GM21737 (cell line): ENCODE measurements around the gene SNX32.

Experiments
- ATAC-seq: cut with Tn5 transposase; IDR thresholded peaks from one replicate; pipeline ENCODE4 v1.9.1; 2021; ENCODE audit warnings: mild to moderate bottlenecking, moderate library complexity; ENCODE audit not compliant: unreplicated experiment

Gene SNX32

DNA sequence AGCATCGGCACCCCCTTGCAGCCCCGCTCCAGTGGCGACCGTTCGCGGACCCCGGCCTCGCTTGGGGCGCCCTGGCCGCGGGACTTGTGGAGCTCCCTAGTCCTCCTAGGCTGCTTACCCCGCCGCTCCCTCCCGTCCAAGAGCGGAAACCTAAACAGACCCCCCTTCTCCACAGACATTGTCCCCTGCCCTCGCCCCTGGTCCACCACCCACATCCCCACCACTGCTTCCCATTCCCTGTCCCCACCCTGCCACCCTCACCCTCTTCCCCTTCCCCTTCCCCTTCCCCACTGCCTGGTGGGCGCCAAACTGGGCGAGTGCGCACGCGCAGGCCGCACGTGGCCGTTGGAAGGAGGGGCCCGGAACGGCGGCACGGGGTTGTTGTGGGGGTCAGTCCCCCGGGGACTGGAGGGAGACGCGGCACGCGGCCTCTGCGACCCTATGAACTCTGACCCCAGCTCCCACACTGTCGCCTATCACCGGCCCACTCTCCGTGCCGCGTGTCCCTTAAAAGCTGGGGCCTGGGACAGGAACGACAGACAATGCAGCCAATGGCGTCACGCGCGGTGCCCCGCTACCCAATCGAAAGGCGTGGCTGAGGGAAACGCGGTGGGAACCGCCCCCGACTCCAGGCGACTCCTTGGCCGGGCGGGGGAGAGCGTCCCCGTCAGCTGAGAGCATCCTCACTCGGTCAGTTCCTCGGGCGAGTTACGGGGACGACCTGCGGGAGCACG lies at the start of gene SNX32:
TSS of gene SNX32 (plus strand) at position 667 of the 734 bp plus-strand sequence. CDS start 103 bp downstream, outside the sequence.
- ATAC-seq: peak; percentile 87

DNA sequence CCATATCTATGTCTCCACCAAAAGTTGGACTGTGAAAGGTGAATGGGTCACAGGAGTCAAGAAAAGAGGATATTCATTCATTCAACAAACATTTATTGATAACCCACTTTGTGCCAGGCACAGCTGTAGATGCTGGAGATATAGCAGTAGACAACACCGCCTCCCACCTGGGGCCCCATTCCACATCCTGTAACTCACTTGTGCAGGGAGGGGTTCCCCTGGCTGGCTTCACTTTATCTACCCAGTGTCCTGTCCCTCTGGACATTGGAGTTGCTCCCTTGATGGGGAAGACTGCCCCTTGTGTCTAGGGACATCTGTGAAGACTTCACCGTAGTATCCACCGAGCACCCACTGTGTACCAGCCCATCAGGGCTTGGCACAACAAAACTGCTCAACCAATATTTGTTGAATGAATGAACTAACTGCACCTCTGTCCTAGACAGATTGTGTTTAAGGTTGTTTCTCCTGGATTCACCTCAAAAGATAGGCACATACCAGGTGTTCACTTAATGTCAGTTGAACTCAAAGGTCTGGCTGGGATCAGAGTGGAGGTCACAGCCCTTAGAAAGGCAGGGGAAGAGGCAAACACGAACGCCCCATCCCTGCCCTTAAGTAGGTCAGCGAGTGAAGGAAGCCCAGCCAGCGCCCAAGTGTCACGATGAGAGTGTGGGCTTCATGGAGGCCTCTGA lies 48.3 kb upstream of the SNX32 start:
- no peak for ATAC-seq

DNA sequence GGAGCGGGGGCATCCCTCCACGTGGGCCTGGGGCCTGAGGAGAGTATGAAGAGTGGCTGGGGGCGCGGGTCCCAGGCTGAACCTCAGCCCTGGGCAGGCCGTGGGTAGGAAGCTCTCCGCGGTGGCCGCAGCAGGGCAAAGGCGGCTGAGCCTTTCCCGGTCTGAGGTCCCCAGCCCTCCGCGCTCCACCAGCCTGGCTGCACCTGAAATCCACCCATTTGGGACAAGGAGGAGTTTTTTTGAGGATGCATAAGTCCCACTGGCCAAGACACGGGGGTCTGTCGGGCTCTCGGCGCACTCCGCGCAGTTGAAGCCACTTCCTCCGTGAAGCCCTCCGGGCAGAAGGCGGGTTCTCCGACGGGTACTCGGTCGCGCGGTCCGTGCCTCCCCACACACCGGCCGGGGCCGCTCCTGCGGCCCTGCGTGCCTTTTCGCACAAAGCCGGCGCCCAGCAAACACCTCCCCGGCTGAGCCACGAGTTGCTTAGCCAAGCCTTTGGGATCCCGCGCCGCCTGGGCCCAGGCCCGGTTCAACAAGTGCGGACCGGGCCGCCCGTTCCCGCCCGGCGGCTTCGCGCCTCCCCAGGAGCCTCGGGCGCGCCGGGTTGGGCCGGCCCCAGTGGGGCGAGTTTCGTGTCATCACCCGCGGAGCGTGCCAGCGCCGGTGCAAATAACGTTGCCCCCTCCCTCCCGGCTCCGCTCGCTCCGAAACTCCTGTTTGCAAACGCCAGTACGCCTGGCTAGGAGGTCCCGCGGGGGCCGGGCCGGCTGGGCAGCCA lies 47.6 kb upstream of the SNX32 start:
- ATAC-seq: no peak

DNA sequence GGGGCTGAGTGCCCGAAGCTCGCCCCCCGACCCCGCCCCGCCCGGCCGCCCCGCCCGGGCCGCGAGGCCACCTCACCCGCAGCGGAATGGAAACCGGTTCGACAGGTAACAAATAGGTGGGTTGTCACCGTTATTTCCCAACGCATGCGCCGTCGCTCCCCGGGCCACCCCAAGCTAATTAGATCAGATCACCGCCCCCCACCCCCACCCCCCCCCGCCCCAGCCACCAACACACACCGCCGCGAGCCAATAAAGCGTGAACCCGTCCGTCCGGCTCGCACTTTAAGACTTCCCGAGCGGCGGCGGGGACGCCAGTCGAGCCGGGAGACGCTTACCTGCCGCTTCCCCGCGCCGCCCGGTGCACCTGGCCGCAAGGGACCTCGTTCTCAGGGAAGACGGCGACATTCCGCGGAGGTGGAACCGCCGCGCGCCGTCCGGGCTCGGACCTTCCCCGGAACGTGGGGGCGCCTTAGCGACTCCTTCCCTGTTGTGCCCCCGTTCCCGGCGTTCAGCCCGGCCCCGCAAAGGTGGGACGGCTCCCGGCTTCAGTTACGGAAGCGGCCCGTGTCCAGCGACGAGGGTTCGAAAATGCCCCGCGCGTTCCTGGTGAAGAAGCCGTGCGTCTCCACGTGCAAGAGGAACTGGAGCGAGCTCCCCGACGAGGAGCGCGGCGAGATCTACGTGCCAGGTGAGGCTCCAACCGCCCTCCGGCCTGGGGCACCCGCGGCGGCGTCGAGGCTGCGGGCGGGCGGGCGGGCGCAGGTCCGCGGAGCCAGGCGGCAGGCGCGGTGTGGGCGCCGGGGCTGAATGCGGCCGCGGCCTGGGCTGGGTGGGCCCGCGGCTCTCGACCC lies 46.8 kb upstream of the SNX32 start, which contains the start of gene OVOL1:
TSS of gene OVOL1 (plus strand) at position 278 of the 851 bp plus-strand sequence. CDS start at position 589, 311 bp downstream.
- no peak for ATAC-seq

DNA sequence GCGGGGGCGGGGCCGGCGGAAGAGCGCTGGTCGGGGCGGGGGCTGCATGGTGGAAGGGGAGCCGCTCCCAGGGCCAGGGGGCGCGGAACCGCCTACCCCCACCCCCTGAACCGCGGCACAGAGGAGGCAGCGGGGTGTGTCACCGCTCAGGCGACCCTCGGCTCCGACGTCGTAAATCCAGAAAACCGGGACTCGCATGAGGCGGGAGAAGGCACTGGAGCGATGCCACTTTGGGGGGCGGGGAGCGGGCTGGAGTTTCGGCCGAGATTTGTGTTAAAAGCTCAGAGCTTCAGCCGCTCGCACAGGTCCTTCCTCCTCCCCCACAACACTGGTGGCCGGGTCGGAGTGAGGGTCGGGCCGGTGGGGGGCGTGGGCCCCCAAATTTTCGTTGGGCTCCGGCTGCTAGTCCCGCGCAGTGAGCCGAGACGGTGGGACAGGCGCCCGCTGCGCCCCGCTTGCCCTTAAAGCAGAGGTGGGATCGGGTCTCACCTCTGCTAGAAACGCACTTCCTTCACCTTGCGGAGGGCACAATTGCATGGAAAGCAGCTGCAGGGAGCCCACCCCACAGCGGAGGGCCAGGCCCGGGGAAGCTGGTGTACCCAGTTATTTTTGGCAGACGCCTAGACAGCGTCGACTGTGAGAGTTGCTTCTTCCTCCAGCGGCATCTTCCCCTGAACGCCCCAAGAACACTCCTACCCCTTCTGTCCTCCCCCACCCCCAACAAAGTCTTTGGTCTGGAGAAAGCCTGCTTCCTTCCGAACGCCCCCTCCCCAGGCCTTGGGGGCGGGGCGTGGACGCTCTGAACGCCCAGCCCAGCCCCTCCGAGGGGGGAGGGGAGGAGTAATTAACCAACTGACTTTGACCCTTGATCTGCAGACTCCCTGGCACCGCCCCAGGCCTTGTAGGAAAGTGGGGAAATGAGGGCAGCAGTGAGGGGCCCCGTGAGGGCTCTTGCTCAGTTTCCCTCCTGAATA lies 45.8 kb upstream of the SNX32 start:
- no peak for ATAC-seq

DNA sequence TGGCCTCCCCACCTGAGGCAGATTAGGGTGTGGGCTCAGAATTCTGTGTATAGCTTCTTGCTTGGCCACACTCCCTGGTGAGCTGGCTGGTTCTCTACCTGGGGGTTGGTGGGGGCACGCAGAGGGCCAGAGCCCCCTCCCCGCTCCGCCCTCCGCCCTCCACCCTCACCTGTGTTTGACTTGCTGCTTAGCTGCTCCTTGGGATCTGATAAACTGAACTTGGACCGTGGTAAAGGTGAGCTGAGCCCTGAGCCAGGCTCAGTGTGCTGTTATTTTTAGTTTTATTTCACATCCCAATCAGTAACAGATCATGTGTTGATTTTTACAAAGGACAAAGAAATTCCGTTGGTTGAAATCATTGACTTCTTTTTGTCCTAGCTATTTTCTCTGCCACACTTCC lies 44.9 kb upstream of the SNX32 start:
- no peak for ATAC-seq

DNA sequence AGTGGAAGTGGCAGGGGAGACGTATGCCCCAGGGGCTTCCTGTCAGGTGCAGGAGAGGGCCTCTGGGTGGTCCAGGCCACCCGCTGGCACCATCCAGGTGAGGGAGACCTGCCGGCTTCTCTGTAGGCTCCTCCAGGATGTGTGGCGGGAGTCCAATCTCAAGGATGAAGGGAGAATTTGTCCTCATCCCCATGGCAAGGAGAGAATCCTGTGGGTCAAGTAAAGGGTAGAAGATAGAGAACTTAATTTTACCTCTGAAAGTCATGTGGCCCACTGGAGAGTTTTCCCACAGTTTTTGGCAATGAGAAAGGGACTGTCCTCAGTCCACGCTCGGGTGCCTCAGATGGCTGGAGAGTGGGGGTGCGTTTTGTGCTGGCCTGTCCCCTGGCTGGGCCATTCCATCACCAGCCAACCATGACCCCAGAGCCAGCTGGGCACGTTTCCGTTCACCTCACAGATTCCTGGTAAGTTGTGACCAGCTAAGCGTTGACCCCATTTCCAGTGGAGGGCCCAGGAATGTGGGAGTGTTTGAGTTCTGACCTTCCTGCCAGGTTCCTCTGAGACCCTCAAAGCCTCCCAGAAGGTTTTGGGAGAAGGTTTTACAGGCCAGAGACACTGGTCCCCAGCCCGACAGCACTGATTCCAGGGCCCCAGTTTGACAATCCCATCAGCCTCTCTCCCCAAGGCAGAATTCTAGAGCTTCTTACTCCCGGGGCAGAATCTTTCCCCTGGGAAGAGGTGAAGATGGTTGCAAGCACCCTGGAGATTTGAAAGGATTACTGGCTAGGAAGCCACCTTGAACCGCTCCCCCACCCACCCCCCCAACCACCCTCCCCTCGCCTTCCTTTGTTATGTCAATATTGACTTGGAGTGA lies 44.3 kb upstream of the SNX32 start:
- ATAC-seq: no peak

DNA sequence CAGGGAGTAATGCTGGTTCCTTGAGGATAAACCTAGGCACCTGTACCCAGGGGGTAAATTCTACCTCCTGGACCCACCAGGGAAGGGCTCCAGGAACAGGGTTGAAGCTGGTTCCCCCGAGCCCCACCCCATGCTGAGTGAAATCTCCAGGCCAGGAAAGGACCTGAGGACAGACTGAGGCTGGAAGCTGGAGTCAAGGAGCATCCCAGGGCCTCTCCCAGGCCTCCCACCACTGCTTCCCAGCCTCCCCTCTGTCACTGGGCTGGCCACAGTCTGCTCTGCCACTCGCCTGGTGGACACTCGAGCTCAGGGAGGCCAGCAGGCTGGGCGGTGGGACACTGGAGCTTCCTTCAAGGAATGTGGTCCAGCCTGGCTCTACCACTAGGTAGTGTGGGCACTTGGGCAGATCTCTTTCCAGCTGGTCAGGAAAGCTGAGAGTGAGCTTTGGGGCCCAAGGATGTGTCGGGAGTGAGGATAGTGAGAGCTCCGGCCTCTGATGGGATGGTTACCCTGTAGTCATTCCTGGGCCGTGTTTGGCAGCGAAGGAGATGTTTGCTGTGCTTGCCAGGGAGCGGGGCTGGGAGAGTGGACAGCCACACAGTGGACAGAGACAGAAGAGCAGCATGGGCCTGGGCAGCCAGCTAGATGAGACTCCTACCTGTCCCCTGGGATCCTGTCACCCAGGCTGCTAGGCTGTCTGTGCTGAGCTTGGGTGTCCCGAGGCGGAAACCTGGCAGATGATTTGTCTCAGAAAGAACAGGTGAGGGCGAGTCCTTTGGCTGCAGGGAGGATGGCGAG lies 43.5 kb upstream of the SNX32 start:
- no peak for ATAC-seq

DNA sequence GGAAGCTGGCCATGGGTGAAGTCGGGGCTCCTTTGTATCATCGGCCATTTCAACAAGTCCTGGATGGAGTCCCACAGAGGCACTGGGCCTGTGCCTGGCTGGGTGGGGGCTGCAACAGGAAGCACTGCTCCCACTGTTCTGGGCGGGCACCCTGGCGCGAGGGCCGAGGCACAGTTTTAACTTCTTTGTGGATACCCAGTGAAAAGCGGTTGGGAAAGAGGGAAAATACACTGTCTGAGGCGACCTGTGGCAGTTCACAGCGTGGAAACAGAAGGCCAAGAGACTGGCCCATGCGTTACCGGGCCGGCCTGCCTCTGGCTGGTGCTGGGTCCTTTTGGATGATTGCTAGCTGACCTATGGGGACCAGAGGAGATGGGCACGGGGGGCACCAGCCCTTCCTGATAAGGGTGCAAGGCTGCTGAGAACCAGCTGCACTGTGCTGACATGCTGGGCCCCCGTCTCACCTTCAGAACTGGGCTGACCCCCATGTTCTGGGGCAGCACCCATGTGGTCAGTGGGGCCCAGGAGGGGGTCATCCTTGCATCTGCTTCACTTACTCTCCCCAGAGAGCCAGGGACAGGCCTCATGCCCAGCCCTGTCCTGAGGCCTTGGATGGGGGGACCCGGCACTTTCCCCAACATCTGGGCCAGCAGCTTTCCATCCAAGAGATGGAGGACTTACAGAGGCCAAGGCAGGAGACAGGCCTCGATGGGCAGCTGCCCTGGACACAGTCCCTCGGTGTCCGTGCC lies 42.7 kb upstream of the SNX32 start:
- no peak for ATAC-seq

DNA sequence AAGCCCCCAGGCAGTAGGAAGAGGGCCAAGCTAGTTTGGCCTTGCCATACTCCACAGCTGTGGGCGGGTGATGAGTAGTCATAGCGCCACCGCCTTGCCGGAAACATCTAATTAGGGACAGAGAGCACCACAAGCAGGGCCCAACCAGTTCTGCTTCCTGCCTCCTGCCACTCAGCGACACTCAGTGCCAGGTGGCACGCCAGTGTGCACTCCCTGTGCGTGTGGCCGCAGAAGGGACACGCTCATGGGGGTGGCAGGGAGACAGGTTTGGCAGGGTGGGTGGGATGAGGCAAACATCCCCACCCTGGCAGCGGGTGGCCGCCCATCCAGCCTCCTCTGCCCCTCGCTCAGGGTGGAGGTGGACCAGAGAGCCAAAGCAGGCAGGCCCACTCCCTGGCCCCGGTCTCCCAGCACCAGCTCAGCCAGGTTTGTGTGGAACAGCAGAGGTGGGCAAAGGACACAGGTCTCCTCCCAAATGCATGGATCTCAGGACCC lies 42.0 kb upstream of the SNX32 start:
- no peak for ATAC-seq

DNA sequence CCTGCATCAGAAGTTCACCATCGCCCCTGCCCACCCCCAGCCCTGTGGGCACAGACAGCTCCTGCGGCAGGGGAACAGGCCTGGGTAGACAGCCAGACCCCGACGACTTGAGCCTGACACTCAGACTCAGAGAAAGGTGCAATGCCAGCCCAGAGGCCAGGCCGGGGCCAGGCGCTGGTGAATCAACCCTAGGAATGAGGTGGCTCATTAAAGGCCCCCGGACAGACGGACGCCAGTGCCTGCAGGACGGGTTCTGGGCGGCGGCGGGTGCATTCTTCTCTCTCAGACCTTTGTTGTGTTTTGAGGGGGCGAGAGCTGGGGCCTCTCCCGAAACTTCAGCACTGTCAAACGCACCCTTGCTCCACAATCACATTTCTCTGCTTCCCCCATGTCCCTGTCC lies 41.3 kb upstream of the SNX32 start:
- no peak for ATAC-seq

DNA sequence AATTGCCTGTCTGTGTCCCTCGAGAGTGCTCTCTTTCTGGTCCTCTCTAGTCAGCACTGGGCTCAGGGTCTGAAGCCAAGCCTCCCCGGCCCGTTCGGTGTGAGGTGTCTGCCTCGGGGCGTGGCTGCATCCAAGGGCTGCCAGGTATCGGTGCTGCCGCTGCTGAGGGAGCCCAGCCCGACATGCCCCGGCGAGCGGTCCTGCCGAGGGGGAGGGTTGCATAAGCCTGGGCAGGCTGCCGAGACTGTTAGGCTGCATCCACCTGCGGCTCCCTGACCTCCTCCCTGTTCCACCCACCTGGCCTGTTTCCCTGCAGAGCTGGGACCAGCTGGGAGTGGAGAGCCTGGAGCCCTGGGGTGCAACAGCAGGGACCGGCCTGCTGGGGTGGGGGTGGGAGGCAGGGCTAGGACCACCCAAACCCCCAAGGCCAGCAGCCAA lies 40.6 kb upstream of the SNX32 start:
- ATAC-seq: no peak

DNA sequence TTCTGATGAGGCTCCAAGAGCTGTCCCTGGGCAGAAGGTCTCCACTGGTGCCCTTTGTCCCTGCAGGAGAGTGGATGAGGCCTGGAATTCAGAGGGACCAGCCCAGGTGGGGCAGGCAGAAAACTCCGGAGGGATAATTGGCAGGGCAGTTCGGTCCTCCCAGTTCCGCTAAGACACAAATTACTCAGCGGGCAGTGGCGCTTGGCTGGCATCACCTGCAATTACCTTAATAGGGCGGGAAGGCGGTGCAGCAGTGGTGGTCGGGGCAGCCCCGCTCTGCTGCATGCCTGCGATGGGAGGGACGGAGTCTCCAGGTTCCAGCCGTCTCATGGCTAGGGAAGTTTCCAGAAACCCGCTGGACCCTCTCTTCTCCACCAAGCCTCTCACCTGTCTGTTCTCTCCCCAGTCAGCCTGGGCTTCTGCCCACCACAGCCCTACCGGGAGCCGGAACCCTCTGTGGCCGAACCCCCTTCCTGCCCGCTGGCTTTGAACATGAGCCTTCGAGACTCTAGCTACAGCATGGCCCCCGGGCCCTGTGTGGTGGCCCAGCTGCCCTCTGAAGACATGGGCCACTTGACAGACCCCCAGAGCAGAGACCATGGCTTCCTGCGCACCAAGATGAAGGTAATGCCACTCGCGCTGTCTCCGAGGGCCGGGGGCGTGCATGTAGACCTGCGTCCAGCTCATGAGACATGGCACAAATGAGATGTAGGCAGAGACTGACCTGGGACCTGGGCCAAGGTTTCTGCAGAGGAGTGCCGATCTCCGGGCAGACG lies 40.0 kb upstream of the SNX32 start:
- ATAC-seq: no peak

DNA sequence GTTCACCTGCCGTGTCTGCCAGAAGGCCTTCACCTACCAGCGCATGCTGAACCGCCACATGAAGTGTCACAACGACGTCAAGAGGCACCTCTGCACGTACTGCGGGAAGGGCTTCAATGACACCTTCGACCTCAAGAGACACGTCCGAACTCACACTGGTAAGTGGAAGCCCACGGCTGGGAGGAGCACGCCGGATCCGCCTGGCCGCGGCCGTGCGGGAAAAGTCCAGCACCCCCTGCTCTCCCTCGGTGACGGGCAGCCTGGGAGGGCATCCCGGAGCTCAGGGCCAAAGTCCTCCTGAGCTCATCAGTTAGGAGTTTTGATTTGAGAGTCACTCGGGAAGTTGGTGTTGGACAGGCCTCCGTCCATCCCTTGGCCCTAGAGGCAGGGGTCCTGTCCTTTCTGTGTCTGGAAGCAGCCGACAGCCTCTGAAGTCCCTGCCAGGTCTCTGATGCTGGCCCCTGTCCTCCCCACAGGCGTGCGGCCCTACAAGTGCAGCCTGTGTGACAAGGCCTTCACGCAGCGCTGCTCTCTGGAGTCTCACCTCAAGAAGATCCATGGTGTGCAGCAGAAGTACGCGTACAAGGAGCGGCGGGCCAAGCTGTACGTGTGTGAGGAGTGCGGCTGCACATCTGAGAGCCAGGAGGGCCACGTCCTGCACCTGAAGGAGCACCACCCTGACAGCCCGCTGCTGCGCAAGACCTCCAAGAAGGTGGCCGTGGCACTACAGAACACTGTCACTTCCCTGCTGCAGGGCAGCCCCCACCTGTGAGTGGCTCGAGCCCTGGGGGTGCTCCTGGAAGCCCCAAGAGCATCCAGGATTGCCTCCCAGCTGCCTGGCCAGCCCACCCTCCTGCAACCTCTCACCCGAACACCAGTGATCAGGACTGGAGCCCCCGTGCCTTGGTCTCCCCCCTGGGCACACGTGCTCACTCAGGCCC lies 38.9 kb upstream of the SNX32 start:
- no peak for ATAC-seq
